GM12878 (cell line): ENCODE measurements around the gene TADA2A.
"Not testable (repeated sequence)": the region's sequence is repeated elsewhere in the genome, so short reads cannot be mapped to it uniquely, and the experiment has no call there.

Source experiments
- BCL11A ChIP-seq: IDR thresholded peaks from 2 replicates; pipeline ENCODE4 v1.6.1; 2011; ENCODE audit warnings: low read depth, low read length
- CBX5 ChIP-seq: sonication (generic); IDR thresholded peaks from 2 replicates; pipeline ENCODE4 v1.6.1; 2016; ENCODE audit warnings: low read depth, moderate library complexity, mild to moderate bottlenecking, inconsistent platforms
- EP300 ChIP-seq, 2 experiments: fragments of 150-350 bp in 1 of 2; IDR thresholded peaks; 2 replicates each; pipeline ENCODE4 v1.6.1; 2011 to 2012; ENCODE audit warnings: low read depth in 2 of 2, low read length in 2 of 2, borderline replicate concordance in 1 of 2, improper control_type of control experiment in 1 of 2, inconsistent platforms in 1 of 2; ENCODE audit not compliant: control insufficient read depth in 1 of 2
- PAX5 ChIP-seq: IDR thresholded peaks from 2 replicates; pipeline ENCODE4 v1.6.1; 2011; ENCODE audit warnings: low read depth, low read length, borderline replicate concordance
- RAD51 ChIP-seq: fragments of 450-650 bp; IDR thresholded peaks from 2 replicates; pipeline ENCODE4 v1.6.1; 2016; ENCODE audit warnings: moderate library complexity, mild to moderate bottlenecking, inconsistent platforms
- SIN3A ChIP-seq: IDR thresholded peaks from 2 replicates; pipeline ENCODE4 v1.6.1; 2012; ENCODE audit warnings: low read depth, low read length, improper control_type of control experiment
- SPI1 ChIP-seq: IDR thresholded peaks from 2 replicates; pipeline ENCODE4 v1.6.1; 2011; ENCODE audit warnings: low read depth, mild to moderate bottlenecking, low read length, moderate library complexity, borderline replicate concordance; ENCODE audit not compliant: insufficient read depth
- TAF1 ChIP-seq: IDR thresholded peaks from 2 replicates; pipeline ENCODE4 v1.6.1; 2011; ENCODE audit warnings: mild to moderate bottlenecking, low read depth, low read length, borderline replicate concordance

DNA sequence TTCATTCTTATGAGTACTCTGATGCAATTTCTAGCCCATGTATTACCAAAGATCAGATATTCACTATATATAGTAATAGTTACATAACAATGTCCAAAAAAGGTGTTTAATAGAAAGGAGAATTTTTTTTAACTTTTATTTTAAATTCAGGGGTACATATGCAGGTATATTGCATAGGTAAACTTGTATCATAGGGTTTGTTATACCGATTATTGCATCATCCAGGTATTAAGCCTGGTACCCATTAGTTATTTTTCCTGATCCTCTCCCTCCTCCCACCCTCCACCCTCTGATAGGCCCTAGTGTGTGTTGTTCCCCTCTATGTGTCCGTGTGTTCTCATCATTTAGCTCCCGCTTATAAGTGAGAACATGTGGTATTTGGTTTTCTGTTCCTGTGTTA lies 51.1 kb downstream of the TADA2A start:
- TF ChIP-seq BCL11A; RAD51; PAX5; SIN3A; EP300 (IDR thresholded peaks at IDR 0.05; ENCODE audit: borderline replicate concordance in 1 of 2, control insufficient read depth in 1 of 2, low read depth in 2 of 2, low read length in 2 of 2); TAF1; CBX5; SPI1: not testable (repeated sequence)
